B cell (primary cell): ENCODE data around the gene CGNL1.

Source experiments
- EZH2 ChIP-seq: IDR thresholded peaks from 2 replicates; pipeline ENCODE4 v1.6.1; 2012; ENCODE audit warnings: borderline replicate concordance, low read depth, mild to moderate bottlenecking, moderate library complexity, low read length; ENCODE audit not compliant: insufficient read depth, poor library complexity, severe bottlenecking
- TF ChIP-seq, protein P1 (sequence below): fragments of 200-600 bp; IDR thresholded peaks from one replicate; pipeline ENCODE4 v1.8.0; 2022; ENCODE audit warnings: antibody characterized with exemption, mild to moderate bottlenecking

DNA sequence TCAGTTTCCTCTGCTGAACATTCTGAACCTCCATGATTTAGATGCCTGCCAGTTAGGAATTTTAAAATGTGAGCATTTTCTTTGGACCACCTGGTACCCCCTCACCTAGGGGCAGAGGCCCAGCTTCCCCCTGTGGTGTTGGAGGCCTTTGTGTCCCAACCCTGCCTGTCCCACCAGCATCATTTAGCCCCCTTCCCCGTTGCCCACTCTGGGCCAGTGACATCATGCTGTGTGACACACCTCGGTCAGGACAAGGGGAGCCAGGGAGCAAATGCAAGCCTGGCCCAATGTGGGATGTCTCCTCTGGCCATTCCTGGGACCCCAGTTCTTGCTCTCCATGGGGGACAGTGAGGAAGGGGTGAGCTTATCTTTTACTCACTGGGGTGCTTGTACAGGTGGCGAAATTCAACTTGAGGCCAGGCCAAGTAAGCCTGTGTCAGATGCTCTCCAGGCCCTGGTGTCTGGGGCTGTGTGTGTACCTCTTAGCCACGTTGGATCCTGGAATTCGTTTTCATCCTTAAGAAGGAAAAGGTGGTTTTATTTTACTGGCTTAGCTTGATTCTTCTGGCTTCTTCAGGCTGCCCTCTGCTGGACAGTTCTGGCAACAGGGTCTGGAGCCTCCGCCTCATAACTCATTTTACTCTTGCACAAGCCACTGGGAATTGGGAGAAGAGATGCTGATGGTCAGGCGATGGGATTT, 165.7 kb downstream of the CGNL1 start:
- TF ChIP-seq EZH2 = no peak
- TF ChIP-seq, protein P1, sequence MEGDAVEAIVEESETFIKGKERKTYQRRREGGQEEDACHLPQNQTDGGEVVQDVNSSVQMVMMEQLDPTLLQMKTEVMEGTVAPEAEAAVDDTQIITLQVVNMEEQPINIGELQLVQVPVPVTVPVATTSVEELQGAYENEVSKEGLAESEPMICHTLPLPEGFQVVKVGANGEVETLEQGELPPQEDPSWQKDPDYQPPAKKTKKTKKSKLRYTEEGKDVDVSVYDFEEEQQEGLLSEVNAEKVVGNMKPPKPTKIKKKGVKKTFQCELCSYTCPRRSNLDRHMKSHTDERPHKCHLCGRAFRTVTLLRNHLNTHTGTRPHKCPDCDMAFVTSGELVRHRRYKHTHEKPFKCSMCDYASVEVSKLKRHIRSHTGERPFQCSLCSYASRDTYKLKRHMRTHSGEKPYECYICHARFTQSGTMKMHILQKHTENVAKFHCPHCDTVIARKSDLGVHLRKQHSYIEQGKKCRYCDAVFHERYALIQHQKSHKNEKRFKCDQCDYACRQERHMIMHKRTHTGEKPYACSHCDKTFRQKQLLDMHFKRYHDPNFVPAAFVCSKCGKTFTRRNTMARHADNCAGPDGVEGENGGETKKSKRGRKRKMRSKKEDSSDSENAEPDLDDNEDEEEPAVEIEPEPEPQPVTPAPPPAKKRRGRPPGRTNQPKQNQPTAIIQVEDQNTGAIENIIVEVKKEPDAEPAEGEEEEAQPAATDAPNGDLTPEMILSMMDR = peak; percentile 79
